DOHH2 (cell line): Measurements from ENCODE around the gene ZNF177.

Experiments
- CTCF ChIP-seq: fragments of 200-600 bp; sonication (generic); IDR thresholded peaks from one replicate; pipeline ENCODE4 v1.5.1; 2014; ENCODE audit warnings: antibody characterized with exemption, mild to moderate bottlenecking, low read depth, low read length; ENCODE audit not compliant: poor library complexity, severe bottlenecking
- EZH2phosphoT487 ChIP-seq: fragments of 200-600 bp; sonication (generic); IDR thresholded peaks from 2 replicates; pipeline ENCODE4 v1.6.1; 2017; ENCODE audit warnings: borderline replicate concordance, mild to moderate bottlenecking, antibody characterized with exemption, low read length, moderate library complexity, mixed read lengths

GRCh38 chr19:9354651-9355050 lies 8.2 kb upstream of the ZNF177 start:
- TF ChIP-seq CTCF (no peak), EZH2phosphoT487 (no peak)
